Glutamatergic neuron (in vitro differentiated cells): ENCODE results near the gene IGFALS. TPM values are rescaled to one million over a fixed set of nuclear protein-coding genes. Genes with fewer than 3 reads are reported as not detected.

Experiments used
- DNase-seq: peaks from one replicate; pipeline ENCODE4 v3.0.0; 2022
- H3K27ac Mint-ChIP-seq: one replicate; pipeline ENCODE4 v1.8.0; 2020; ENCODE audit warnings: mild to moderate bottlenecking, mixed read lengths, inconsistent platforms; ENCODE audit not compliant: unreplicated experiment
- H3K27me3 Mint-ChIP-seq: one replicate; pipeline ENCODE4 v1.8.0; 2020; ENCODE audit warnings: mild to moderate bottlenecking, moderate library complexity, mixed read lengths, inconsistent platforms; ENCODE audit not compliant: unreplicated experiment
- H3K36me3 Mint-ChIP-seq: one replicate; pipeline ENCODE4 v1.8.0; 2020; ENCODE audit warnings: mild to moderate bottlenecking, mixed read lengths, inconsistent platforms; ENCODE audit not compliant: unreplicated experiment
- H3K4me1 Mint-ChIP-seq: one replicate; pipeline ENCODE4 v1.8.0; 2020; ENCODE audit warnings: mild to moderate bottlenecking, low read depth, mixed read lengths, inconsistent platforms; ENCODE audit not compliant: unreplicated experiment
- H3K4me3 Mint-ChIP-seq: one replicate; pipeline ENCODE4 v1.8.0; 2020; ENCODE audit warnings: mild to moderate bottlenecking, mixed read lengths, inconsistent platforms; ENCODE audit not compliant: unreplicated experiment
- H3K9me3 Mint-ChIP-seq: one replicate; pipeline ENCODE4 v1.8.0; 2020; ENCODE audit warnings: mild to moderate bottlenecking, moderate library complexity, mixed read lengths, inconsistent platforms; ENCODE audit not compliant: unreplicated experiment
- CTCF ChIP-seq: fragments of 200-600 bp; sonication (generic); IDR thresholded peaks from one replicate; pipeline ENCODE4 v1.5.0; 2021; ENCODE audit not compliant: partially characterized antibody, unreplicated experiment
- total RNA-seq: library from RNA; stranded (reverse); fragmentation: NEBNext Ultra II Directional; extraction: Animal tissue kit (Norgen Biotek cat#: 25700); gene quantifications from one replicate; pipeline ENCODE4 v1.2.1, GENCODE V29; 2021; ENCODE audit not compliant: unreplicated experiment

The IGFALS gene
- total RNA-seq, 1 donor from 2014 or later: 0.39 TPM

GRCh38 chr16:1831186-1832075, 37.9 kb upstream of the IGFALS start:
- Mint-ChIP-seq H3K27me3 (no peaks in the 10 kb centered on the region), H3K36me3 (no peaks in the 10 kb centered on the region), H3K27ac (no peak overlapping the region), H3K9me3 (peaks cover 8% of the 10 kb centered on the region), H3K4me1 (peaks cover 14% of the 10 kb centered on the region), H3K4me3 (no peak overlapping the region)
- no peak for DNase-seq
- TF ChIP-seq CTCF: no peak

- TF ChIP-seq CTCF: no peak
- Mint-ChIP-seq H3K9me3 (peaks cover 9% of the 10 kb centered on the region), H3K4me3 (no peak overlapping the region), H3K27ac (no peak overlapping the region), H3K4me1 (peaks cover 14% of the 10 kb centered on the region), H3K36me3 (no peaks in the 10 kb centered on the region), H3K27me3 (no peaks in the 10 kb centered on the region)
- no peak for DNase-seq
Observed at GRCh38 chr16:1830213-1830612, 36.7 kb upstream of the IGFALS start.

GRCh38 chr16:1828645-1829410, 35.3 kb upstream of the IGFALS start:
- H3K9me3 Mint-ChIP-seq: peaks cover 9% of the 10 kb centered on the region
- no peak for DNase-seq
- peak overlapping the region; percentile 95 for H3K4me3 Mint-ChIP-seq
- TF ChIP-seq CTCF: no peak
- peaks cover 17% of the 10 kb centered on the region for H3K4me1 Mint-ChIP-seq
- peaks cover 2% of the 10 kb centered on the region for H3K27me3 Mint-ChIP-seq
- no peaks in the 10 kb centered on the region for H3K36me3 Mint-ChIP-seq
- H3K27ac Mint-ChIP-seq: no peak overlapping the region

- no peak for TF ChIP-seq CTCF
- peaks cover 18% of the 10 kb centered on the region for H3K4me1 Mint-ChIP-seq
- peak within 1 kb of the TSS; percentile 95 for H3K4me3 Mint-ChIP-seq
- H3K36me3 Mint-ChIP-seq: no peaks in the 10 kb centered on the region
- H3K27me3 Mint-ChIP-seq: peaks cover 2% of the 10 kb centered on the region
- peaks cover 9% of the 10 kb centered on the region for H3K9me3 Mint-ChIP-seq
- DNase-seq: peak; percentile 92
- peak within 1 kb of the TSS; percentile 92 for H3K27ac Mint-ChIP-seq
Observed at GRCh38 chr16:1826691-1827573, 33.4 kb upstream of the IGFALS start, which contains the start of the genes FAHD1 and HAGH. Gene FAHD1 (plus strand): TSS chr16:1827206. CDS start chr16:1827239, 33 bp downstream. Gene HAGH (minus strand): TSS chr16:1826825. CDS start chr16:1826787, 38 bp downstream.
